Hematopoietic multipotent progenitor cell treated with erythropoietin and hydrocortisone succinate and interleukin-3 and kit ligand, for 8 days (in vitro differentiated cells): ENCODE measurements around the gene CAP1.
"Not testable (repeated sequence)": the region's sequence is repeated elsewhere in the genome, so short reads cannot be mapped to it uniquely, and the experiment has no call there.

Experiments used
- DNase-seq: peaks from one replicate; pipeline ENCODE4 v3.0.0-alpha.2; 2015

CAP1 gene

DNA sequence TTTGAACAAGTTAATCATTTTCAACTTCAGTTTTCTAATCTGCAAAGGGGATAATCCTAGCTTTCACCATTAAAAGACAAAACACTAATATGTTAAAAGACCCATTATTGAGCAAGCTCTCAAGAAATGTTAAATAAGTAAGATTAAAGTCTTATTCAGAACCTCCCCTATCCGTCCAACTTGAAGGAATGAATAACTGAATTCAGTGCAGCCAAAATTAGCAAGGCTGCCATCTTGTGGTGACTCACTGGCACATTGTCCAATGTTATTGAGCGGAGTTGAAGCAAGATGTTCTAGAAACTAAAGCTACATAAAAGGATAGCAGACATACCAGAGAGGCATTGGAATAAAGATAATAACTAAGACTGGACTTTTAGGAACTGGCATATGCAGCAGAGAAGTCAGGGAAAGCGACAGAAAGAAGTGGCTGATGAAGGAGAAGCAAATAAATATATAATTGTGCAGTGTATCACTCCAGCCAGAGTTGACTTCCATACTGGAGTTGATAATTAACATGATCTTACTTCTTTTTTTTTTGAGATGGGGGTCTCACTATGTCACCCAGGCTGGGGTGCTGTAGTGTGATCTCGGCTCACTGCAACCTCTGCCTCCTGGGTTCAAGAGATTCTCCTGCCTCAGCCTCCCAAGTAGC lies 8.2 kb upstream of the CAP1 start:
- DNase-seq, result peak; percentile 72

DNA sequence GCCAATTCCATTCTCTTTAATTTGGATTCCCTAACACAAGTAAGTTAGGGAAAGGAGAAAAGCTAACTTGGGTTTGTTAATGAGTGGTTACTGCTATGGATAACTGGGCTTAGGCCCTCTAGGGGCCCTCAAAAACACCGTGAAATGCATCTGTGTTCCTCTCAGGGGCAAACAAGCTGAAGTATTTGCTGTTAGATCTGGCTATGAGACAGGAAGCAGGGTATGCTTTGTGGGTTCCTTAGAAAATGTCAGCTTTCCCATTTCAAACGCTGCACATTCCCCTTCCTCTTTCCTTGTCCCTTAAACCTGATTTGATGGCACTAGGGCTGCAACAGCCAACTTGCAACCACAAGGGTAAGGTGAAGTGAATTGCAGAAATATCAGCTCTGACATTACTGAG lies 5.7 kb upstream of the CAP1 start:
- DNase-seq, result no peak

DNA sequence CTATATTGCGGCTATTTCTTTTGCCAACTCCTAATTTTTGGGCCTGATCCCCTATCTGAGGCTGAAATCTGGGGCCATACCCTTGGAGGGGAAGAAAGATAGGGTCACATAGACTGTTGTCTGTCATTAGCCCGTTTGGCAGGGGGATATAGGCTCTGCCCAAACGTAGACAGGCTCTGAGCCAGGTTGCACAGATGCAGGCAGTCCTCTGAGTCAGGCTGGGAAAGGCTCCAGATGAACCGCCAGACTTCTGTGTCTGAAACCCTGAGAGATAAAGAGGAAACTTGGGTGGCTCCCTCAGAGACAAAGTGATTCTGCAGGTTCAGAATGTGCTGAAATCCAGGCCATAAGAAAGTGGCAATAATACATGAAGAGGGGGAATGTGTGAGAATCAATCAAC lies 4.0 kb upstream of the CAP1 start:
- peak; percentile 98 for DNase-seq

DNA sequence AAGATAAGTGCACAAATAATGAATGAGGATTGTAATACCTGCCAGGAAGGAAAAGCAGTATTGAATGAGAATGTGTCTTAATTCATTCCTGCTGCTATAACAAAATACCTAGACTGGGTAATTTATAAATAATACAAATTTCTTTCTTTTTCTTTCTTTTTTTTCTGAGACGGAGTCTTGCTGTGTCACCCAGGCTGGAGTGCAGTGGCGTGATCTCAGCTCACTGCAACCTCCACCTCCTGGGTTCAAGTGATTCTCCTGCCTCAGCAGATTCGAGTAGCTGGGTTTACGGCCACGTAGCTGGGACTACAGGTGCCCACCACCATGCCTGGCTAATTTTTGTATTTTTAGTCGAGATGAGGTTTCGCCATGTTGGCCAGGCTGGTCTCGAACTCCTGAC lies 3.3 kb upstream of the CAP1 start:
- DNase-seq, result not testable (repeated sequence)

DNA sequence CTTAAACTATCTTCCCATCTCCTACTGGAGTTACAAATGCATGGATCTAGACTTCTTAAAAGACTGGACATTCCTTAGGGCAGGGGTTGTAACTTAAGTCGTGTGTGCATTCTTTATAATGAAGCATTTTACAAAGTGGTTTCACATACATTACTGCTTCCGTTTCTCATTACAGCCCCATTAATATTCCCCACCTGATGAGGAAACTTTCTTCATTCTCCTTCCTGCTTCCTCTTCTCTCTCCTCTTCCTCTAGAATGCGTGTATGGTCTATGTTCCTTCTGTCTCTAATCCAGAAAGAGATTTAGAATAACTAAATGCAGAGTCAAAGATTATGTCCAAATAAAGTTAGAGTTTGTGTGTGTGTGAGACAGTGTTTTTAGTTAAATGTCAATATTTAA lies 1.8 kb upstream of the CAP1 start:
- DNase-seq, result no peak

DNA sequence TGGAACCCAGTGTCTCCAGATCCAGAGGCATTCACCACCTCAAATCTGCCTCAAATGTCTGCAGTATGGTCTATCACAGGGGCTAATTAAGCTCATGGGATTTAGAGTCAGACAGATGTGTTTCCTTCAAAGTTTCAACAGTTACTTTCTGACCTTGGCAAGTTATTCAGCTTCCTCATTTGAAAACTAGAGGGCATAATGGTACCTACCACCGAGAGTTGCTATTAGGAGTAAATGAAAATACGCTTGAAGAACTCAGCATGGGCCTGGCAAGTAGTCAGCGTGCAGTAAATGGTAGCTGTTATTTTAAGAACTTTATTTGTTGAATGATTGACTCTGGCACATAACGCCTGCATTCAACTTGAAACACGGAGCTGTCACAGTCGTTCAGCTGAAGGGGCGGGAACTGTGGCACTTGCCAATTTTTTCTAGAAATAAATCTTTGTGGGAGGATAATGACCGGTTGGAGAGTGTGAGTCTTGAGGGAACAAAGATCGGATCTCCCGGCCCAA lies 1.2 kb upstream of the CAP1 start:
- DNase-seq, result peak; percentile 78

DNA sequence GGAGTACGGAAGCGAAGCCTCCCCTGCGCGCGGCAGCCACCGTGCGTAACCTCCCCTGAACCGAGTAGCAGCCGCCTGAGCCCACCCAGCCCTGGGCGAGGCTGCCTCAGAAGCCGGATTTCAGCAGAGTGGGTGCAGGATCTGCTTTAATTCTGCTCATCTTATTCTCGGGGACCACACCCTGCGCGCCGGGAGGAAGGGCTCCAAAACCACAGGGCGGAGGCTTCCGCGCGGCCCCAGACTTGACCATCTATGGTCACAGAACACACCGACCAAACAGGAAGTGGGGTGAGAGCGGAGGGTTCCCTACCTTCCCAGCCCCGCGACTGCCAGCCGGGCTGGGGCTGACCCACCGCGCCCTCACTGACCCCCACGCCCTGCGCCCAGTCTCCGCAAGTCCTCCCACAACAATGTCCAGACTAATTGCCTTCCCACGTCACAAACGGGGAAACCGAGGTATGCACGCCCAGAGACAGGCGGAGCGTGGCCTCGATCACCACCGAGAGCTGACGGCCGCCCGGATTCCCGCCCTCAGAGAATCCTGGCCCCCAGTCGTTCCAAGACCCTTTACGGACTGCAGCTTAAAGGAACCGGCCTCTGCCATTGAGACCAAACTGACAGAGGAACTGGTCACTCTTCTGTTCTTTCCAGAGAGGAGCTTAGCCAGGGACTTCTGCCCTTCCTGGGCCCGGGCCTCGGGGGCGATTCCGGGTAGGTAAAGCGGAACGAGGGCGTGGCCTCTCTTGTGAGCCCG lies 595 bp upstream of the CAP1 start:
- peak; percentile 90 for DNase-seq

DNA sequence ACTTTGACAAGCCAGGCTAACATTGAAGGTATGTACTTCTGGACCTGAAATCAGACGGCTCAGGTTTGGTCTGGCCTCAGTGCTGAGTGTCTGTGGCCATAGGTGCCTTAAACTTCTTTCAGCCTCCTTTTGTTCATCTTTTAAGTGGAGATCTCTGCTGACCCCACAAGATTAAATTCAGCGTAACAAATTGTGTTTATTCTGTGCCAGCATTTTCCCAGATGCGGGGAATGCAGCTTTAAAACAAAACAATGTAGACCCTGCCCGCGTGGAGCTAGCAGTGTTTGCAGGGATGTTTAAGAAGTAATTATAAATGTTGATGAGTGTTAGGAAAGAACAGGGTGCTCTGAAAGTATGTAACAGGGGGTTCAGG lies 923 bp downstream of the CAP1 start:
- no peak for DNase-seq

DNA sequence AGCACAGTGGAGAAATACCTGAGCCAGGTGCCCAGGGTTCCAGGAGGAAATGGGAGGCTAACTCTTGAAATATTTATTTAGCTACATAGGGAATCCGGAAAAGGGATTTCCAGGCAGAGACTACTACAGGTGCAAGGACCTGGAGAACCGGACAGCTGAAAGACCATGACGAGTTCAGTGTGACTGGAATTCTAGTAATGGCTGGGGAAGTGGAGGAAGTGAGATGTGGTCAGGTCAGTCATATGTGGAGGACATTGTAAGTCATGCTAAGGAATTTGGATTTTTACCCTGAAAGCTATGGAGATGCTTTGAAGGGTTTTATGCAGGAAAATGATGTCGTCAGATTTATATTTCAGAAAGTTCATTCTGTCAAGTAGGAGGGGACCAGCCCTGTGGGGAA lies 1.8 kb downstream of the CAP1 start:
- DNase-seq, result no peak

DNA sequence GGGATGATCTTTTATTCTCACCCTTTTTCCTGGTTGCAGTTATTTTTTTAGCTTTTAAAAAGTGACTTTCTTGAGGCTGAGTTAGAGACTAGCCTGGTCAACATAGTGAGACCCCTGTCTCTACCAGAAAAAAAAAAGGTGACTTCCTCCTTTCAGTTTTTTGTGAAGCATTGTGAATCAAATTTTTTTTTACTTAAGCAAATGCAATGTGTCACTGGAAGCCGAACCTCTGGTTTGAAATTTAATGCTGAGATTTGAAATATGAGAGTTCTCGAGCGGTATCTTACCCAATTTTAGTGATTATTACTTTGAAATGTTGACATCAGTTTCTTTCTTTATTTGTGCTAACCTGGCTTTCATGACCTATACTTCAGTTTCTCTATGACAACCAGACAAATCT lies 3.6 kb downstream of the CAP1 start:
- no peak for DNase-seq

DNA sequence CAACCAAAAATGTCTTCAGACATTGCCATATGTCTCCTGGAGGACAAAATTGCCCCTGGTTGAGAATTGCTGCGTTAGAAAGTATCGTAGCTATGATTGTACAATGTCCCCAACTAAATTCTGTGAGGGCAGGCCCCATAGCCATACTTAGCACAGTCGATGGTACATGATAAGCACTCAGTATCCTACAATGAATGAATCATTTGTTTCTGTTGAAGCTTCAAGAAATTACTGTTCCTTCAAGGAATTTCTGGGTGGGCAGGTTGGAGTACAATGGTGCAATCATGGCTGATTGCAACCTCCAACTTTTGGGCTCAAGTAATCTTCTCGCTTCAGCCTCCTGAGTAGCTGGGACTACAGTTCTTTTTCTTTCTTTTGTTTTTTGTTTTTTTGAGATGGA lies 4.7 kb downstream of the CAP1 start:
- no peak for DNase-seq

DNA sequence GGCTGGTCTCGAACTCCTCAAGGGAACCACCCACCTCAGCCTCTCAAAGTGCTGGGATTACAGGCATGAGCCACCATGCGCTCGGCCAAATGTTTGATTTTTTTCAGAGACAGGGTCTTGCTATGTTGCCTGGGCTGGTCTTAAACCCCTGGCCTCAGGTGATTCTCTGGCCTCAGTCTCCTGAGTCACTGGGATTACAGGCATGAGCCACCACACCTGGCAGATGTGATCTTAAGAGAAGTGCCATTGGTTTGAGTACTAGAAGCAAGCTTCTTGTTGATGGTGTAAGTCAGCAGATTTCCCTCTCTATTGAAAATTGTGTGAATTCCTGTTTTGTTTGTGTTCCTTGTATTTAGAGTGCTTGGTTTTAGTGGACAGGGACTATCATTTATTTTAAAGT lies 5.2 kb downstream of the CAP1 start:
- DNase-seq, result no peak

DNA sequence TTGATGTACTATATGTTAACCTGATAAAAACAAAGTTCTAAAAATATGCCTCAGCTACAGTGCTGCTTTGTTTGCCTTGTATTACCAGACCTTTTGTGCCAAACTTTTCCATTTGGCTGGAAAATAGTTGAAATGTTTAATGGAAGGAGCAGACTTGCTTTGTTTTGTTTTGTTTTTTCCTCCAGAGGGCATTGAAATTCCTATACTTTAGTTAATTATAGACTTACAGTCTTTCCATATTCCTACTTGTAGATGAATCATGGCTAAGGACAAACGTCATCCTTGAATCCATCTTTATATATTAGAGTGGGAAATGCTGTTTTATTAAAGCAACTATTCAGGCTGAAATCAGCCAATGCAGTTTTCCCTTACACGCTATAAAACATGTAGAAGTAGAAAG lies 6.7 kb downstream of the CAP1 start:
- no peak for DNase-seq

DNA sequence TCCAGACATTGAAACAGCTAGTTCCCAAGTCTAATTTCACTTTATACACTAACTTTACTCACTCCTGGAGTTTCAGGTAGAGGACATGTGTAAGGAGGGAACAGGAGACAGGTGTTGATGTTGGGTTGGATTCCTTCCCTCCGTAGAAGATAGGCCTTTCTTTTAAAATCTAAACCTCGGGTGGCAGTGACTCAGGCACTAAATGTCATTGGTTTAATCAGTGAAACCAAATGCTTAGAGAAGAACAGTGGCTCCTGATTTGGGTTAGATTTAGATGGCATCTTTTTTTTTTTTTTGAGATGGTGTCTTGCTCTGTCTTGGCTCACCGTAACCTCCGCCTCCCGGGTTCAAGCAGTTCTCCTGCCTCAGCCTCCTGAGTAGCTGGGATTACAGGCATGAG lies 7.2 kb downstream of the CAP1 start:
- no peak for DNase-seq

DNA sequence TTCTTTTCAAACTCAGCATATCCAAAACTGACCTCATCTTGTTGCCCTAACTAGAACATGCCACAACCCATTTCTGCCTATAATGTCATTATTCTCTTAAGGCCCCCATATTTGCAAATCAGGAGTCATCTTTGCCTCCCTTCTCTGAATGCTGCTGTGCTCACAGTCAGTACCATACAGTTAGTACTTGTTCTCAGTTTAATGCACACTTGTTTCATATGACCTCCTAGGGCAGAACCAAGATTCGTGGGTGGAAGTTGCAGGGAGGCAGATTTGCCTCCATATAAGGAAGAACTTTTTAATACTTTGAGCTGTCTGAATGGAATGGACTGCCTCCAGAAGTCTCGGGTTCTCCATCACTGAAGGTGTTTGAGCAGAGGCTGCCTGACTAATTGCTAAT lies 9.2 kb downstream of the CAP1 start:
- DNase-seq, result no peak

DNA sequence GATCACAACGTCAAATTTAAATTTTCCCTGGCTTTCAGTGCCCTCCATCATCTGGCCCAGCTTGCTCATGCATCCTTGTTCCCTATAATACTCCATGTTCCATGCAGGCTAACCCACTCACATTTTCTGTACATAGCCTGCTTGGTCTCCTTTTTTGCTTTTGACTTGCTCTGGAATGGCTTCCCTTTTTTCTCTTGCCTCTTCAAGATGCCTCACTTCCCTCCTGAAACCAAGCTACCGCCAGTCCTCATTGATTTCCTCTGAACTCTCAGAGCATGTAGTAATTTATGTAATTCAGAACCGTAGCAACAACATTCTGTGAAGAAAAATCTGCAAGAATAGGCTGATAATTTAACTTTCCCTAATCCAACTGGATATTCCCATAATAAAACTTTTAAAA lies 10.3 kb downstream of the CAP1 start:
- DNase-seq, result no peak

DNA sequence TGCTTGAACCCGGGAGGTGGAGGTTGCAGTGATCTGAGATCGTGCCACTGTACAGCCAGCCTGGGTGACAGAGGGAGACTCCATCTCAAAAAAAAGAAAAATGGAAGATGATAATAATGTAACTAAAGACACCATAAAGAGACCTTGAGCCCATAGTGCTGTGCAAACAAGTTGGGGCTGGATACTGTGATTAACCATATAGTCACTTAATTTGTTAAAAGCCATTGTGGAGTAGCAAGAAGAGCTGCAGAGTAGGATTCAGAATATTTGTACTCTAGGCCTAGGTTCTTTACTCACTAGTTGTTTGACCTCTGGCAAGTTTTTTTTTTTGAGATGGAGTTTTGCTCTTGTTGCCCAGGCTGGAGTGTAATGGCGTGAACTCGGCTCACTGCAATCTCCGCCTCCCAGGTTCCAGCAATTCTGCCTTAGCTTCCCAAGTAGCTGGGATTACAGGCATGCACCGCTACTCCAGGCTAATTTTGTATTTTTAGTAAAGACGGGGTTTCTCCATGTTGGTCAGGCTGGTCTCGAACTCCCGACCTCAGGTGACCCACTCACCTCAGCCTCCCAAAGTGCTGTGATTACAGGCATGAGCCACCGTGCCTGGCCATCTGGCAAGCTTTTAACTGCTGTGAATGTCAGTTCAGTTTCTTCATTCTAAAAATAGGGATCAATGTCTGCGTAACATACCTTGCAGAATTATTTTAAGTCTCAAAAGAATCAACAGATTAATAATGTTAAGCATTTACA lies 12.8 kb downstream of the CAP1 start:
- DNase-seq, result no peak

DNA sequence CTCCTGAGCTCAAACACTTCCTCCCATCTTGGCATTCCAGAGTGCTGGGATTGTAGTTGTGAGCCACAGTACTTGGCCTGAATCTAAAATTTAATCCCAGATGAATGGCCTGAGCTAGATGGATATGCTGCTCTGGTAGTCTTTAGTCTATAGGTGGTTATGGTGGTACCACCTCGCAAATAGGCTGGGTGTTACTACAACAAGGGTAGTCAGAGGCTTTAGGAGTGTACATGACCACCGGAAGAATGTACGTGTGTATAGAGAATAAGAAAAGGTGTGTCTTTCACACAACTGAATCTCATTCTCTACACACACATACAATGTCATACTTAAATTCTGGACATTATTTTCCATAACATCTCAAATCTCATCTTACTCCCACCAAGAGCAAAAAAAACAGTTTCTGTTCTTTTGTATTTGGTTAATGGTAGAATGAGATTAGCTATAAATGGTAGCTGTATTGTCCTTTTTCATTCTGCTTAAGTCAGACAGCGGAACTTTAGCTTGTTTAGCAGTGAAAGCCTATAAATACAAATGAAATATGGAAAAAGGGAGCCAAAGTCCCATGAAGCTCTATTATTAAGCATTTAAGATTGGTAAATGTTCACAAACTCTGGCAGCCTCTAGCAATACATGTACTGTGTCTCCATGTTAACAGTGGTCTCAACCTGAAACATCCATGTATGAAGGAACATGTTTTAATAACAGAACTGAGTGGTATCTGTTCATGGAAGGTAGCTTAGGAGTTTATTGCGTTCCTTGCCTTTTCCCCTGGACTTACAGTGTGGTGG lies 16.2 kb downstream of the CAP1 start:
- no peak for DNase-seq

DNA sequence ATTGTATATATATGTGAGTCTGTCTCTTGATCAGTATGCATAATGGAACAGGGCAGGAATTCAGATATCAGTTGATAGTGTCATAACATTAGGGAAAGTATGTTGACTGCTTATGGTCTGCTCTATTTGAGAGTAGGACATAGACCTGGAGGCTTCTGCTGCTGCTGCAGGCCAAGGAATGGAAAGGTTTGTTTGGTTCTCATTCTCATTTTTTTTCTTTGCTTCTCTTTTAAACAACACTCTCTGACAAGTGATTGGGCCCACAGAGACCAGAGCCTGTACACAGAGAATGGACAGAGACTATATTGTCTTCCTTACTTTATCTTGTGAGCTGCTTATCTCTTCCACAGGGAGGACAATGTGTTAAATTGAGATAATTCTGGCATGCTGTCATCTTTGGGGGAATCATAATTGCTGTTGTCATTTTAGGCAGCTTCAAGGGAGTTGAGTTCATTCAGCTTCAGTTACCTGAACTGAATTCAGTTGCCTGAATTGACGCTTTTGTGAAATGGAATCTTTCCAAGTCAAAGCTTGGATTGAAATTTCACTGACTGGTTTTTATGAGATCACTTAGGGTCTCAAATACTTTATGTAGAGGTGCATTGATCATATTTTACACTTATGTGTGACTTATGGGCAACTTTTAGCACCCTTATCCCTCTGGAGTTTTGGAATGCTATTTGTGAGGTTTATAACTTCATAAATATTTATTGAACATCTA lies 16.9 kb downstream of the CAP1 start:
- DNase-seq, result peak; percentile 95

DNA sequence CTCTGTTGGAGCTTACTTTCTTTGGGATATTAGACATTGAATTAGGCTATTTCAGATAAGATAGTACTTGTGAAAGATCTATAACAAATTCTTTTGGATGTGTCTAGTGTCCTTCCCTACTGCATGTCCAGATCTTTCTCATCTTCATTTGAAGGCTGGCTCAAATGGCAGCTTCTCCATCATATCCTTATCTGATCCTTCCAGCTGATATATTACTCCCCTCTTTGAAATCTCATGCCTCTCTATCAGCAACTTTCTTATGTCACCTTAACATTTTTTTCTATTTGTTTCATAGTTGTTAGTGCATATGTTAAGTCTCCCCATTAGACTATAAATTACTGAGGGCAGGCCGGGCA lies 17.5 kb downstream of the CAP1 start:
- DNase-seq, result no peak

DNA sequence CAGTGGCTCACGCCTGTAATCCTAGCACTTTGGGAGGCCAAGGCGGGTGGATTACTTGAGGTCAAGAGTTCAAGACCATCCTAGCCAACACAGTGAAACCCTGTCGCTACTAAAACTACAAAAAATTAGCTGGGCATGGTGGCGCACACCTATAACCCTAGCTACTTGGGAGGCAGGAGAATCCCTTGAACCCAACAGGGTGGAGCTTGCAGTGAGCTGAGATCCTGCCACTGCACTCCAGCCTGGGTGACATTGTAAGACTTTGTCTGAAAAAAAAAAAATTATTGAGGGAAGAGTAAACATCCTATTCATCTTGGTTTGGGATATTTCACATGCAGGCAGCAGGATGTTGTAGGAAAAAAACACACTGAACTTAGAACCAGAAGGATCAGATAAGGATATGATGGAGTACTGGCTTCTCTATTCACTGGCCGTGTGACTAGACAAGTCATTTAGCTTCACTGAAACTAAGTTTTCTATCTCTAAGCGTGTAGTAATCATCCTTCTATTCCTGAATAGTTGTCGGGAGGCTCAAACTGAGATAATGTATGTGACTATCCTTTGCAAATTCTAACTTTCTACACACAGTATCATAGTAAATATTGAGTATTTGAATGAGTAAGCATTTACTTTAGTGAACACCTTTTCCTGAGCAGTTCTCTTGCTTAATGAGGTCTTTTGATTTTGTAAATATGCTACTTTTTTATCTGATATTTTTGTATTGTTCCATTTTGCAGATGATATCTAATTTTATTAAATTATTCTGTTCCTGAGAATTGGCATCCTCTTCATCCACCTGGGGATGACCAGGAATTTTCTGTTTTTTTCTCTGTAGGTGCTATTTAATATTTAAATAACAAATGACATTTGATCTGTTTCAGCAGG lies 18.2 kb downstream of the CAP1 start:
- peak; percentile 23 for DNase-seq
